Calu3 (cell line): Measurements from ENCODE around the gene THUMPD2. TPM values are rescaled to one million over a fixed set of nuclear protein-coding genes. Genes with fewer than 3 reads are reported as not detected.

Source experiments
- BruUV-seq: library from RNA; stranded (reverse); fragments of 400-500 nt; replicated peaks from 2 replicates; lab custom pipeline; 2021; lab: Mats Ljungman, UMichigan
- CTCF ChIA-PET: fragments of 300-600 bp; sonication (Branson Sonifier 250); formaldehyde crosslinking; loops from one replicate; lab custom pipeline; 2022; ENCODE audit warnings: antibody characterized with exemption; lab: Charles Lee
- DNase-seq: peaks from one replicate; pipeline ENCODE4 v3.0.0; 2022
- H3K27ac Mint-ChIP-seq: one replicate; pipeline ENCODE4 v1.8.0; 2022; ENCODE audit warnings: mixed read lengths; ENCODE audit not compliant: unreplicated experiment
- H3K27me3 Mint-ChIP-seq: one replicate; pipeline ENCODE4 v1.8.0; 2022; ENCODE audit warnings: mixed read lengths; ENCODE audit not compliant: unreplicated experiment
- H3K36me3 Mint-ChIP-seq: one replicate; pipeline ENCODE4 v1.8.0; 2022; ENCODE audit warnings: mild to moderate bottlenecking, moderate library complexity, mixed read lengths; ENCODE audit not compliant: insufficient read depth, unreplicated experiment
- H3K4me1 Mint-ChIP-seq: one replicate; pipeline ENCODE4 v1.8.0; 2022; ENCODE audit warnings: mild to moderate bottlenecking, low read depth, mixed read lengths; ENCODE audit not compliant: unreplicated experiment
- H3K4me3 Mint-ChIP-seq: one replicate; pipeline ENCODE4 v1.8.0; 2022; ENCODE audit warnings: mild to moderate bottlenecking, low read depth, moderate library complexity, mixed read lengths; ENCODE audit not compliant: unreplicated experiment
- H3K9me3 Mint-ChIP-seq: one replicate; pipeline ENCODE4 v1.8.0; 2022; ENCODE audit warnings: low read depth, mixed read lengths; ENCODE audit not compliant: unreplicated experiment
- CTCF ChIP-seq: fragments of 200-600 bp; IDR thresholded peaks from one replicate; pipeline ENCODE4 v1.8.0; 2022; ENCODE audit warnings: antibody characterized with exemption; ENCODE audit not compliant: unreplicated experiment
- intact Hi-C: fragments of 100-400 bp; cut with micrococcal nuclease; formaldehyde crosslinking; loops from one replicate; pipeline ENCODE4 v1.10.0; 2022; ENCODE audit not compliant: unreplicated experiment
- total RNA-seq: library from RNA; stranded (reverse); gene quantifications from 2 replicates; pipeline ENCODE4 v1.2.3, GENCODE V29; 2022

Gene THUMPD2
- total RNA-seq, 1 experiment from 2014 or later, result 13.4 TPM

- Mint-ChIP-seq H3K36me3 (peaks cover 31% of the 10 kb centered on the region), H3K27ac (no peak overlapping the region), H3K9me3 (no peaks in the 10 kb centered on the region), H3K4me3 (no peak overlapping the region), H3K27me3 (no peaks in the 10 kb centered on the region), H3K4me1 (no peaks in the 10 kb centered on the region)
- intact Hi-C loops, result no loop called here
- BruUV-seq, result no TSS peak
- DNase-seq, result no peak
- CTCF ChIA-PET, result no interaction called here
- no peak for TF ChIP-seq CTCF
These were observed 23.6 kb downstream of the THUMPD2 start for GRCh38 chr2:39755466-39755865.

- TF ChIP-seq CTCF, result no peak
- H3K27me3 Mint-ChIP-seq, result no peaks in the 10 kb centered on the region
- H3K36me3 Mint-ChIP-seq, result peaks cover 8% of the 10 kb centered on the region
- CTCF ChIA-PET, result no interaction called here
- DNase-seq, result no peak
- BruUV-seq, result no TSS peak
- peaks cover 8% of the 10 kb centered on the region for H3K4me1 Mint-ChIP-seq
- intact Hi-C loops, result no loop called here
- no peaks in the 10 kb centered on the region for H3K9me3 Mint-ChIP-seq
- no peak overlapping the region for H3K4me3 Mint-ChIP-seq
- no peak overlapping the region for H3K27ac Mint-ChIP-seq
These were observed 35.7 kb downstream of the THUMPD2 start for GRCh38 chr2:39743269-39743776.

GRCh38 chr2:39741871-39742270, 37.2 kb downstream of the THUMPD2 start:
- Mint-ChIP-seq H3K9me3 (no peaks in the 10 kb centered on the region), H3K4me1 (peaks cover 8% of the 10 kb centered on the region), H3K27me3 (no peaks in the 10 kb centered on the region), H3K36me3 (peaks cover 4% of the 10 kb centered on the region), H3K27ac (no peak overlapping the region), H3K4me3 (no peak overlapping the region)
- intact Hi-C loops, result no loop called here
- no peak for DNase-seq
- no TSS peak for BruUV-seq
- CTCF ChIA-PET, result no interaction called here
- TF ChIP-seq CTCF, result no peak

- CTCF ChIA-PET, result no interaction called here
- H3K36me3 Mint-ChIP-seq, result no peaks in the 10 kb centered on the region
- no peak for DNase-seq
- no peaks in the 10 kb centered on the region for H3K9me3 Mint-ChIP-seq
- no peak overlapping the region for H3K27ac Mint-ChIP-seq
- intact Hi-C loops, result no loop called here
- no peaks in the 10 kb centered on the region for H3K27me3 Mint-ChIP-seq
- BruUV-seq, result no TSS peak
- H3K4me3 Mint-ChIP-seq, result no peak overlapping the region
- no peak for TF ChIP-seq CTCF
- peaks cover 8% of the 10 kb centered on the region for H3K4me1 Mint-ChIP-seq
These were observed 39.7 kb downstream of the THUMPD2 start for GRCh38 chr2:39739386-39739785.
